Mucosa of descending colon (tissue), 3 donors: ENCODE results near the gene NR3C2. TPM values are rescaled to one million over a fixed set of nuclear protein-coding genes. Genes with fewer than 3 reads are reported as not detected.

Source experiments
- ATAC-seq: fragments of 200-7000 bp; cut with Tn5 transposase; one replicate; pipeline ENCODE4 v1.9.1; 2020; ENCODE audit warnings: mild to moderate bottlenecking, moderate library complexity
- DNase-seq, 3 donors: peaks; one replicate each; pipeline ENCODE4 v3.0.0-alpha.2; 2020
- H3K36me3 ChIP-seq: fragments of 200-600 bp; one replicate; pipeline ENCODE4 v1.8.0; 2021; ENCODE audit warnings: low read depth, mild to moderate bottlenecking
- H3K4me1 ChIP-seq: fragments of 200-600 bp; one replicate; pipeline ENCODE4 v1.8.0; 2021; ENCODE audit warnings: low read depth, mild to moderate bottlenecking
- H3K4me3 ChIP-seq: fragments of 200-600 bp; one replicate; pipeline ENCODE4 v1.8.0; 2021; ENCODE audit warnings: mild to moderate bottlenecking
- H3K9me3 ChIP-seq: fragments of 200-600 bp; one replicate; pipeline ENCODE4 v1.8.0; 2021; ENCODE audit warnings: mild to moderate bottlenecking
- CTCF ChIP-seq: fragments of 200-600 bp; IDR thresholded peaks from one replicate; pipeline ENCODE4 v1.8.0; 2022; ENCODE audit warnings: antibody characterized with exemption, mild to moderate bottlenecking
- intact Hi-C, 2 donors: fragments of 100-400 bp; cut with DNase I in 1 of 2; cut with micrococcal nuclease in 1 of 2; formaldehyde crosslinking; loops; one replicate each; pipeline versions ENCODE4 v1.11.0 to v1.11.1; 2022; cut with DNase I, micrococcal nuclease
- total RNA-seq, 3 donors: library from RNA; stranded (reverse); fragmentation: NEBNext Ultra II Directional in 2 of 3; extraction: Animal tissue kit (Norgen Biotek cat#: 25700) in 2 of 3; gene quantifications; one replicate each; pipeline versions ENCODE4 v1.2.1 to v1.2.4, GENCODE V29; 2021 to 2023
- donor health status: DM: no; HTN: no; CAD: no; lungs with moderate emphysema.
- donor health status: DM: no; HTN: no; CAD: no.
- donor health status: DM: no; HTN: yes; CAD: no.

NR3C2 gene
- total RNA-seq, 3 donors from 2014 or later: 86.5 to 205 (median 108) TPM

DNA sequence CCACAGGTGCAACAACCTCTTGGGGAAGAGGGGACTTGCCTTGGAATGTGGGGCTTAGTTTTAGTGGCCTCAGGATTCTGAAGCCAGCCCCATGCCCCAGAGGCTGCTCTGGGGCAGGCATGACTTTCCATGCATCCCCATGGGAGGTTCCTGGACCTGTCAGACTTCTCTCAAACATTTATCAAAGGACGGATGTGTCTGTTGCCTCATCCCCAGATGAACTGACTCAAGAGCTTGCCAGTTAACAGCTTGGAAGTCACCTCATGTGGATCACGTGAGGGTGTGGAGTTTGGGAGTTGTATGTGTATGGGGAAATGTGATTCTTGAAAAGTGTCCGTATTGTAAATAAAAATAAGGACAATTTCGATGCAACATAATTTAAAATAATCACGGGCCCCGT lies 368.9 kb downstream of the NR3C2 start:
- no peaks in the 10 kb centered on the region for H3K4me1 ChIP-seq
- no peaks in the 10 kb centered on the region for H3K36me3 ChIP-seq
- intact Hi-C loops: no loop called here
- peaks cover 3% of the 10 kb centered on the region for H3K9me3 ChIP-seq
- no peak overlapping the region for H3K4me3 ChIP-seq
- ATAC-seq (no peak), DNase-seq (no peak)
- no peak for TF ChIP-seq CTCF

DNA sequence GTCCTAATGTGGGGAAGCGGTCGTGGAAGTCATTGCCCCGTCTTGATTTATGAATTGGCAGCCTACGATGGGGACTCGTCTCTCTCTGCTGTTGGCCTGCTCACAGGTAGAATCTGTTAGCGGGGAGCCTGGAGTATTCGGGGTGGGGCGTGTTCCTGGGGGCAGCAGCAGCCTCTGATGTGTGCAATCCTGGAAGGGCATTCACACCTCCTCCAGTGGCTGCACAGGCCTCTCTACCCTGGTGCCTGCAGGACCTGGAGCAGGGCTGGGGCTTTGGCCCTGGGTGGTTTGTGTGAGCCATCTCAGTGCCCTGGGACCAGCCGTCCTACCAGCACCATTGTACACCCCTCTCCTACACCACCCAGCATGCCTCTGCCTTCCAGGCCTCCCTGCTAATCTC lies 369.4 kb downstream of the NR3C2 start:
- Histone ChIP-seq H3K4me1 (no peaks in the 10 kb centered on the region), H3K36me3 (no peaks in the 10 kb centered on the region), H3K4me3 (no peak overlapping the region), H3K9me3 (peaks cover 3% of the 10 kb centered on the region)
- DNase-seq (no peak), ATAC-seq (no peak)
- no peak for TF ChIP-seq CTCF
- intact Hi-C loops: no loop called here

DNA sequence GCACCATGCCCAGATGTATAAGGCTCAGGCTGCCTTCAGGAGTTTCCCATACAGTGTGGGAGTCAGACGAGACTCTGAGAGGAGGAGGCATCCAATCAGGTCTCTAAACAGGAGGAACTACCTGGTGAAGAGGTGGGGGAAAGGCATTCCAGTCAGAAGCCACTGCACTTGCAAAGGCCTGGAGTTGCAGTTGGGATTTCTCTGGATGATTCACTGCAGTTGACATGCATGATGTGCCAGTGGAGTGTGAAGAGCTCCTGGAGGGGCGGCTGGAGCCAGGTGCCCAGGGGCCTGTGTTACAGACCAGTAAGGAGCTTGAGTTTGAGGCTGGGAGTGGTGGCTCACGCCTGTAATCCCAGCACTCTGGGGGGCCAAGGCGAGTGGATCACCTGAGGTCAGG lies 371.2 kb downstream of the NR3C2 start:
- intact Hi-C loops: no loop called here
- no peaks in the 10 kb centered on the region for H3K4me1 ChIP-seq
- DNase-seq: no peak
- H3K36me3 ChIP-seq: no peaks in the 10 kb centered on the region
- TF ChIP-seq CTCF: no peak
- no peak for ATAC-seq
- H3K9me3 ChIP-seq: peaks cover 3% of the 10 kb centered on the region
- no peak overlapping the region for H3K4me3 ChIP-seq

DNA sequence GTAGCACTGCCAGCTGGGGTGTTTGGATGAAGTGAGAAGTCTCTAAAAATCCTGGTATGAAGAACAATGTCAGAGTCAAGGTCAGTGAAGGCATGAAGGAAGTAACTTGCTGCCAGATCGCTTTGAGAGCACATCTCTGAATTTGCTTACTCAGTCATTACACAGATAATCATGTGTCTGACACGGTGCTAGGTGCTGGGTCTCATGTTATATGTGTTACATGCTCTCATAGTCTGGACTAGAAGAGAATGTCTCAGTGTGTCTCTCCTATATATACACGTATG lies 372.4 kb downstream of the NR3C2 start:
- ATAC-seq: no peak
- intact Hi-C loops: no loop called here
- TF ChIP-seq CTCF: no peak
- no peak overlapping the region for H3K4me3 ChIP-seq
- peaks cover 2% of the 10 kb centered on the region for H3K9me3 ChIP-seq
- H3K36me3 ChIP-seq: no peaks in the 10 kb centered on the region
- no peak for DNase-seq
- H3K4me1 ChIP-seq: no peaks in the 10 kb centered on the region

- H3K4me3 ChIP-seq: no peak overlapping the region
- no peak for ATAC-seq
- H3K4me1 ChIP-seq: no peaks in the 10 kb centered on the region
- intact Hi-C loops: no loop called here
- H3K9me3 ChIP-seq: no peaks in the 10 kb centered on the region
- no peaks in the 10 kb centered on the region for H3K36me3 ChIP-seq
- DNase-seq: no peak
- no peak for TF ChIP-seq CTCF
Measured at GRCh38 chr4:148069086-148069894, 372.9 kb downstream of the NR3C2 start.
